HEK293T (cell line): ENCODE measurements around the gene SETD3.
A peak's percentile ranks its signal among the peaks of the same experiment; 100 is the strongest.

Source experiments
- CTCF ChIA-PET: fragments of 350-600 bp; formaldehyde crosslinking; extraction: SDS; loops from one replicate; lab custom pipeline; 2021; ENCODE audit warnings: antibody characterized with exemption, inconsistent platforms; lab: Yijun Ruan, JAX
- POLR2A ChIA-PET: fragments of 350-600 bp; formaldehyde crosslinking; extraction: SDS; loops from one replicate; lab custom pipeline; 2020; ENCODE audit warnings: antibody characterized with exemption, inconsistent platforms; lab: Yijun Ruan, JAX
- DNase-seq: peaks from one replicate; pipeline ENCODE4 v3.0.0; 2012; ENCODE audit warnings: mixed read lengths; ENCODE audit errors: extremely low spot score
- ARNT ChIP-seq: fragments of 450-650 bp; IDR thresholded peaks from 2 replicates; pipeline ENCODE4 v1.6.1; 2017; ENCODE audit warnings: mild to moderate bottlenecking
- BHLHE40 ChIP-seq: fragments of 450-650 bp; IDR thresholded peaks from 2 replicates; pipeline ENCODE4 v1.6.1; 2016; ENCODE audit warnings: mild to moderate bottlenecking, moderate library complexity, borderline replicate concordance
- CTBP1 ChIP-seq: fragments of 450-650 bp; IDR thresholded peaks from 2 replicates; pipeline ENCODE4 v1.6.1; 2016; ENCODE audit warnings: borderline replicate concordance
- ELF4 ChIP-seq: fragments of 450-650 bp; IDR thresholded peaks from 2 replicates; pipeline ENCODE4 v1.6.1; 2017; ENCODE audit warnings: antibody characterized with exemption
- FOXA1 ChIP-seq: fragments of 450-650 bp; IDR thresholded peaks from 2 replicates; pipeline ENCODE4 v1.6.1; 2016; ENCODE audit warnings: mild to moderate bottlenecking
- FOXK2 ChIP-seq: fragments of 450-650 bp; IDR thresholded peaks from 2 replicates; pipeline ENCODE4 v1.6.1; 2016; ENCODE audit warnings: mild to moderate bottlenecking
- FOXM1 ChIP-seq: fragments of 450-650 bp; IDR thresholded peaks from 2 replicates; pipeline ENCODE4 v1.6.1; 2017; ENCODE audit warnings: mild to moderate bottlenecking, borderline replicate concordance
- HDGF ChIP-seq: fragments of 450-650 bp; IDR thresholded peaks from 2 replicates; pipeline ENCODE4 v1.6.1; 2017; ENCODE audit warnings: antibody characterized with exemption, borderline replicate concordance
- L3MBTL2 ChIP-seq: fragments of 450-650 bp; conservative IDR thresholded peaks from 2 replicates; pipeline ENCODE4 v1.6.1; 2016; ENCODE audit warnings: mild to moderate bottlenecking
- LEF1 ChIP-seq: fragments of 450-650 bp; IDR thresholded peaks from 2 replicates; pipeline ENCODE4 v1.6.1; 2017; ENCODE audit warnings: mild to moderate bottlenecking, borderline replicate concordance
- NFRKB ChIP-seq: fragments of 450-650 bp; IDR thresholded peaks from 2 replicates; pipeline ENCODE4 v1.6.1; 2016; ENCODE audit warnings: mild to moderate bottlenecking, moderate library complexity
- PKNOX1 ChIP-seq: fragments of 450-650 bp; IDR thresholded peaks from 2 replicates; pipeline ENCODE4 v1.6.1; 2016
- SP1 ChIP-seq: fragments of 450-650 bp; IDR thresholded peaks from 2 replicates; pipeline ENCODE4 v1.6.1; 2017
- SUZ12 ChIP-seq: fragments of 450-650 bp; IDR thresholded peaks from 2 replicates; pipeline ENCODE4 v1.6.1; 2016; ENCODE audit warnings: mild to moderate bottlenecking
- TARDBP ChIP-seq: fragments of 450-650 bp; IDR thresholded peaks from 2 replicates; pipeline ENCODE4 v1.6.1; 2016
- ZNF384 ChIP-seq: fragments of 450-650 bp; IDR thresholded peaks from 2 replicates; pipeline ENCODE4 v1.6.1; 2016

SETD3 gene

DNA sequence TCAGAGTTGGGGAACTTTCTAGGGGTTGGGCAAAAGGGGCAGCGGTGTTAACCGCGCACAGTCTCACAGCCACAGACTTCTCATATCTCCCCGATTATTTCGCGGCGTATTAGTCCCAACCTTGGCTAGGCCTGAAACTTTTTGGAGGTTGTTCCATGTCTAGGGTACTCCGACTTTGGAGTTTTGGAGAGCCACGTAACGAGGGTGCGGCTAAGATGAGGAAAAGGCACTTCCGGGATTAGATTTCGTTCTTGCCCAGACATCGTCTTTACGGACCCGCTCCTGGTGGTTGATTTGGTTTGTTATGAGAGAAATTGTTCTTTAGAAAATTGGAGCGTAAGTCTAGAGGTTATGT lies 1.1 kb upstream of the SETD3 start:
- POLR2A ChIA-PET = interaction anchor here (1.0 to 1.7 kb wide), 2 partner anchors 10 to 13 kb away, joined by 4 to 6 read pairs; no protein-coding TSS in a partner anchor
- CTCF ChIA-PET = no interaction called here
- TF ChIP-seq CTBP1 (no peak), ELF4 (0 out of 2 replicates have a peak, but pooled peaks have one; percentile 32)
- DNase-seq = no peak

- DNase-seq = peak; percentile 97
- TF ChIP-seq LEF1 = no peak
- peak; percentile 94 for TF ChIP-seq PKNOX1
- ChIA-PET POLR2A (interaction anchor here (0.5 to 1.7 kb wide), 18 partner anchors 9 to 336 kb away, joined by 3 to 11 read pairs (median 4); no protein-coding TSS in a partner anchor), CTCF (interaction anchor here (0.6 kb wide), 1 partner anchor 393 kb away, joined by 3 read pairs; no protein-coding TSS in a partner anchor)
Observed at GRCh38 chr14:99480917-99481744, 472 bp upstream of the SETD3 start, which contains the start of gene CCNK. Gene CCNK (plus strand): TSS chr14:99481409. CDS start chr14:99492678, 11,269 bp downstream.

DNA sequence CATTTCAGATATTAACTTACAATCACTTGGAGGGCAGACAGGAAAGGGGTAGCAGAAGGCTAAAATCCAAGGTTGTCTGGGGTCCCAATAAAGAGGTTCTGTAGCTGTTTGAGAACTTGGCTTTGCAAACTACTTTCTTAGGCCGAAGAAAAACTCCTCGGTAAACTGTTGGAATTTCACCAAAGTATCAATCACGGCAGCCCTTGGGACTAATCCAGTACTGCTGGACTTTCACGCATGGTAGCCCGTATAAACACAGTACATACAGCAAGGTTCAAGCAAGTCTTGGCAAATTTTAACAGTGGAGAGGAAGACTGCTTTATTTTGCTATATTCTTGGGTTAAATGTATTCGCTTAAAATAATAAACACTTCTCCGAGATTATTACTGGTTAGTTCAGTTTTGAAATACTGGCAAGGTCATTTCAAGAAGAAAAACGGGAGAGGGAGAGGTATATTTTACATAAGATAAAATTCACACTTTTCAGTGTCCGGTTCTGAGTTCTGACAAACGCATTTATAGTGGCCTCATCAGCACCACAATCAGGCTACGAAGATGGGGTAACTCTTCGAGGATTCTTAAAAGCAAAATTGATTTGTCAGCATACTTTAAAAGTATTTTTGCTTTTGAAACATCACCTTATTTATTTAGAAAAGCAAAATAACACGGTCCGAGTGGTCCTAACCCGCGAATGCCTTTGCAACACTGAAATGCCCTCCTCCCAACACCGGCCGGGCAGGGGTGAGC lies 1.3 kb downstream of the SETD3 start:
- ChIA-PET CTCF (no interaction called here), POLR2A (interaction anchor here (0.6 kb wide), 1 partner anchor 12 kb away, joined by 3 read pairs; no protein-coding TSS in a partner anchor)
- no peak for TF ChIP-seq TARDBP
- TF ChIP-seq FOXK2 = no peak
- no peak for TF ChIP-seq ELF4
- no peak for TF ChIP-seq PKNOX1
- no peak for TF ChIP-seq ARNT
- TF ChIP-seq FOXA1 = no peak
- no peak for TF ChIP-seq LEF1
- TF ChIP-seq ZNF384 = no peak
- no peak for TF ChIP-seq SP1
- TF ChIP-seq L3MBTL2 = no peak
- no peak for TF ChIP-seq HDGF
- TF ChIP-seq CTBP1 = no peak
- TF ChIP-seq NFRKB = no peak
- no peak for TF ChIP-seq SUZ12
- no peak for TF ChIP-seq FOXM1
- TF ChIP-seq BHLHE40 = no peak
- DNase-seq = no peak

DNA sequence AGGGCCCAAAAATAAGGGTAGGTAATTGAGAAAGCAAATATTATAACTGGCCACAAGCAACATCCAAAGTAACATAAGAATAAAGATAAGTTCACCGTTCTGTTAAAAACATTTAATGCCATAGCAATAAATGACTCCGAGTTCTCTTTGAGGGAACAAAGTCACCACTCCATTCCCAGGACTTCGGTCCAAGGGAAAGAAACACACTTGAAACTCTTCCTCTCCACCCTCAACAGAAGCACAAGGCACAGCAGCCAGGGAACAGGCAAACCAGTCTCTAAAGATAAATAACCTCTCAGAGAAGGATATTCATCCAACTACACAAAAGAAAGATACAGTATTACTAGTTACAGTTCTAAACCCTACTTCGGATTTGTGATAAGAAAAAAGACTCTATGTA lies 2.5 kb downstream of the SETD3 start:
- ChIA-PET CTCF (no interaction called here), POLR2A (no interaction called here)
- DNase-seq = no peak
- TF ChIP-seq PKNOX1 (no peak), NFRKB (no peak), ZNF384 (no peak), BHLHE40 (no peak), FOXK2 (no peak), L3MBTL2 (no peak), SP1 (no peak)

- no peak for DNase-seq
- POLR2A ChIA-PET = no interaction called here
- TF ChIP-seq HDGF = no peak
- CTCF ChIA-PET = no interaction called here
Observed at GRCh38 chr14:99476864-99477263, 3.8 kb downstream of the SETD3 start.

DNA sequence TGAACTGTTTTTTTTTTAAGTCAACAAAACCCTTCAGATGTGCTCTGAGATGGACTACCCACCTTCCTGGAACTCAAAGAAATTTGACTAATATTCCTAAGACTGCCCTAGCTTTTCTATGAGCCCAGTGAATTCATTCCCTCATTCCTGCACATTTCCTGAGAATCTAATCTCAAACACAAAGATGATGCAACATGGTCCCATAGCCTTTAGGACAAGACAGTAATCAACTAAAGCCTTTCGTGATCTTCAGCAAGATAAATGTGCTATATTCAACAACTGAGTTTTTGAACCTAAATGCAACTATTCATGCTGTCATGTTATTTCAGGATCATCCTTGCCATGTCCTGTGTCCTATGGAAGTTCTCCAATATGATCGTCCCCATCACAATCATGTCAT lies 5.0 kb downstream of the SETD3 start:
- DNase-seq = no peak
- TF ChIP-seq L3MBTL2 (no peak), NFRKB (no peak)
- CTCF ChIA-PET = interaction anchor here (0.7 to 1.7 kb wide), 5 partner anchors 14 to 426 kb away, joined by 3 to 6 read pairs (median 3); no protein-coding TSS in a partner anchor
- POLR2A ChIA-PET = interaction anchor here (1.0 kb wide), 1 partner anchor 97 kb away, joined by 3 read pairs; no protein-coding TSS in a partner anchor

DNA sequence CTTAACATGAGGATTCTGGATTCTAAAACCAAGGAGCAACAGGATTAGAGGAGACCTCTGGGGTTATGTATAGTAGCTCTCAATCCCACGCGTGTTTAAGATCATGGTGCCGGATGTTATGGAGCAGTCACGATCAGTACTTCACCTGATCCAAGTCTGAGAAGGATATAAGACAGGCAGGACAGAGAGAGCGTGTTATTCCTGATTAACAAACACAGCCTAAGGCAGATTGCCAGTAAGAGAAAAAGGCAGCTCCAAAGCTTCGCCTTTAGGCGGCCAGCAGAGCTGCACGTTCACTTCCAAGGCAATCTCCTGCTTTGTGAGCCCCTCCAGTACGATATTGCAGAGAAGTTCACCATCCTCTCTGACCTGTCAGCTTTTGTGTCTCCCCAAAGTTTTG lies 5.5 kb downstream of the SETD3 start:
- POLR2A ChIA-PET = interaction anchor here (1.0 kb wide), 1 partner anchor 97 kb away, joined by 3 read pairs; no protein-coding TSS in a partner anchor
- CTCF ChIA-PET = interaction anchor here (0.7 to 1.7 kb wide), 4 partner anchors 14 to 427 kb away, joined by 3 to 6 read pairs (median 3); no protein-coding TSS in a partner anchor
- peak; percentile 45 for DNase-seq
- TF ChIP-seq L3MBTL2 (no peak), FOXA1 (no peak), CTBP1 (no peak), HDGF (no peak), SP1 (no peak), ELF4 (no peak), FOXM1 (no peak), NFRKB (no peak), BHLHE40 (no peak), FOXK2 (no peak), SUZ12 (no peak), ARNT (no peak)
